ENCODE measurements around the gene PITX3.

- TF ChIP-seq CTCF (IDR thresholded peaks at IDR 0.05) (no peak), POLR2A (IDR thresholded peaks at IDR 0.05) (no peak)
Observed at GRCh38 chr10:102266670-102267069, 25.4 kb upstream of the PITX3 start.

Data from upper lobe of left lung (tissue), 4 donors.